GM12878 (cell line): Measurements from ENCODE around the gene PCDHB3. TPM values are rescaled to one million over a fixed set of nuclear protein-coding genes. Genes with fewer than 3 reads are reported as not detected.

ENCODE experiments used
- ATAC-seq: fragments of 200-7000 bp; cut with Tn5 transposase; 3 replicates; pipeline ENCODE4 v1.9.1; 2020; ENCODE audit warnings: mild to moderate bottlenecking, moderate library complexity
- Bru-seq: library from RNA; stranded (reverse); fragments of 400-500 nt; gene quantifications from one replicate; lab custom pipeline; 2021; lab: Mats Ljungman, UMichigan
- BruChase-seq, 2 experiments: library from RNA; stranded (reverse); fragments of 400-500 nt; gene quantifications; one replicate each; lab custom pipeline; 2021; lab: Mats Ljungman, UMichigan
- BruUV-seq: library from RNA; stranded (reverse); fragments of 400-500 nt; replicated peaks from 2 replicates; lab custom pipeline; 2021; lab: Mats Ljungman, UMichigan
- CTCF ChIA-PET: fragments of 300-600 bp; sonication (Branson Sonifier 250); formaldehyde crosslinking; extraction: SDS; loops from one replicate; lab custom pipeline; 2021; ENCODE audit warnings: inconsistent platforms; lab: Yijun Ruan, JAX
- POLR2A ChIA-PET: fragments of 350-600 bp; formaldehyde crosslinking; extraction: SDS; loops from one replicate; lab custom pipeline; 2021; ENCODE audit warnings: inconsistent platforms; lab: Charles Lee
- RAD21 ChIA-PET: fragments of 300-600 bp; sonication (Branson Sonifier 250); formaldehyde crosslinking; loops from one replicate; lab custom pipeline; 2023; ENCODE audit warnings: antibody characterized with exemption; ENCODE audit not compliant: unreplicated experiment; lab: Charles Lee
- SMC1A ChIA-PET: fragments of 300-600 bp; sonication (Branson Sonifier 250); formaldehyde crosslinking; loops from one replicate; lab custom pipeline; 2023; ENCODE audit not compliant: unreplicated experiment, uncharacterized antibody; lab: Charles Lee
- DNase-seq: peaks from one replicate; pipeline ENCODE4 v3.0.0-alpha.2; 2011; ENCODE audit warnings: low read depth, low spot score
- FAIRE-seq: peaks from 3 replicates; lab custom pipeline; 2011; peaks lifted over from hg19 to GRCh38; lab: Jason Lieb, UNC
- H2AFZ ChIP-seq: 2 replicates; pipeline ENCODE4 v1.6.0; 2011; ENCODE audit warnings: low read depth, low read length, control low read depth; ENCODE audit not compliant: control insufficient read depth
- H3K27ac ChIP-seq: 2 replicates; pipeline ENCODE4 v1.5.1; 2011; ENCODE audit warnings: control low read depth; ENCODE audit not compliant: control insufficient read depth, insufficient read depth
- H3K27me3 ChIP-seq, 2 experiments: replicated peaks in 1 of 2; 2 replicates each; pipeline versions ENCODE4 v1.6.0 to v1.6.1; 2011; ENCODE audit warnings: low read length in 1 of 2; ENCODE audit not compliant: control insufficient read depth in 2 of 2, insufficient read depth in 2 of 2
- H3K36me3 ChIP-seq, 2 experiments: 2 replicates each; pipeline ENCODE4 v1.5.1; 2011; ENCODE audit warnings: low read length in 1 of 2; ENCODE audit not compliant: control insufficient read depth in 2 of 2, insufficient read depth in 2 of 2
- H3K4me1 ChIP-seq: 2 replicates; pipeline ENCODE4 v1.6.1; 2011; ENCODE audit warnings: mild to moderate bottlenecking, low read length, moderate library complexity, mixed read lengths; ENCODE audit not compliant: control insufficient read depth, insufficient read depth
- H3K4me2 ChIP-seq: 2 replicates; pipeline ENCODE4 v1.6.0; 2011; ENCODE audit warnings: control low read depth; ENCODE audit not compliant: control insufficient read depth, insufficient read depth
- H3K4me3 ChIP-seq: fragments of 200-600 bp; sonication (generic); 2 replicates; pipeline ENCODE4 v1.5.1; 2016
- H3K79me2 ChIP-seq: 2 replicates; pipeline ENCODE4 v1.6.0; 2011; ENCODE audit warnings: low read length; ENCODE audit not compliant: control insufficient read depth, insufficient read depth
- H3K9ac ChIP-seq: 2 replicates; pipeline ENCODE4 v1.8.0; 2011; ENCODE audit warnings: low read length, control low read depth, mixed read lengths; ENCODE audit not compliant: control insufficient read depth, insufficient read depth
- H3K9me3 ChIP-seq: replicated peaks from 3 replicates; pipeline ENCODE4 v1.5.1; 2011; ENCODE audit warnings: mild to moderate bottlenecking, low read length; ENCODE audit not compliant: control insufficient read depth, insufficient read depth
- H4K20me1 ChIP-seq: 2 replicates; pipeline ENCODE4 v1.6.0; 2011; ENCODE audit not compliant: control insufficient read depth, insufficient read depth
- EGR1 ChIP-seq, 2 experiments: IDR thresholded peaks; 1 replicate in 1 of 2; 2 replicates in 1 of 2; pipeline ENCODE4 v1.6.1; 2011 to 2012; ENCODE audit warnings: low read depth in 2 of 2, low read length in 2 of 2, borderline replicate concordance in 1 of 2, mild to moderate bottlenecking in 1 of 2, moderate library complexity in 1 of 2
- POLR2A ChIP-seq: IDR thresholded peaks from 2 replicates; pipeline ENCODE4 v1.6.1; 2011; ENCODE audit warnings: low read depth, mild to moderate bottlenecking, low read length
- POU2F2 ChIP-seq: IDR thresholded peaks from 3 replicates; pipeline ENCODE4 v1.6.1; 2011; ENCODE audit warnings: low read depth, mild to moderate bottlenecking, low read length, borderline replicate concordance
- RUNX3 ChIP-seq: IDR thresholded peaks from 2 replicates; pipeline ENCODE4 v1.6.1; 2012; ENCODE audit warnings: low read length, inconsistent platforms
- SRF ChIP-seq, 2 experiments: IDR thresholded peaks; 2 replicates each; pipeline ENCODE4 v1.6.1; 2011; ENCODE audit warnings: low read depth in 2 of 2, low read length in 2 of 2, mild to moderate bottlenecking in 1 of 2, moderate library complexity in 1 of 2
- ZNF384 ChIP-seq: IDR thresholded peaks from 2 replicates; pipeline ENCODE4 v1.6.1; 2012; ENCODE audit warnings: low read depth, mild to moderate bottlenecking, low read length, improper control_type of control experiment, borderline replicate concordance
- WGBS: methylation state at CpG from one replicate; pipeline ENCODE4 v1.1.6; 2016; ENCODE audit warnings: low lambda C conversion rate; ENCODE audit not compliant: insufficient replicate concordance, insufficient coverage; ENCODE audit errors: missing lambda C conversion rate; 5-methylcytosine and 5-hydroxymethylcytosine counted together
- in situ Hi-C: fragments of 300-500 bp; cut with MboI; formaldehyde crosslinking; loops from 9 replicates; pipeline ENCODE4 v1.14.3; 2018; ENCODE audit warnings: mixed read lengths
- intact Hi-C: fragments of 100-400 bp; cut with micrococcal nuclease; formaldehyde crosslinking; loops from one replicate; pipeline ENCODE4 v1.14.2; 2022; ENCODE audit not compliant: unreplicated experiment
- long read RNA-seq, 2 experiments: library from polyadenylated mRNA; unstranded; transcript quantifications; one replicate each; pipeline ENCODE4 v2.0.0, GENCODE V29; 2019 to 2020
- polyA minus RNA-seq, 3 experiments: library from RNA; depleted of rRNA, polyadenylated mRNA; stranded (reverse); fragments of >200 nt; gene quantifications; 2 replicates each; pipeline ENCODE4 v1.2.3, GENCODE V29; 2011
- polyA plus RNA-seq, 11 experiments: library from polyadenylated mRNA; depleted of rRNA in 4 of 11; unstranded in 6 of 11; stranded (reverse) in 5 of 11; fragments of >200 nt; fragmentation: Nextera tagmentation in 4 of 11; fragmentation: Illumina TruSeq in 1 of 11; extraction: Ambion mirVana in 4 of 11; extraction: Trizol in 1 of 11; gene quantifications; 1 replicate in 1 of 11; 2 replicates in 10 of 11; pipeline versions ENCODE4 v1.2.1 to v1.2.3, GENCODE V29; 2011 to 2016; ENCODE audit warnings: inconsistent platforms in 2 of 11, missing spikeins in 2 of 11, low read depth in 1 of 11
- total RNA-seq, 4 experiments: library from RNA; depleted of rRNA in 3 of 4; stranded (reverse); fragments of >200 nt in 3 of 4; fragmentation: Illumina TruSeq in 1 of 4; extraction: Trizol in 1 of 4; gene quantifications; 2 replicates each; pipeline versions ENCODE4 v1.2.1 to v1.2.3, GENCODE V29; 2013 to 2021

The PCDHB3 gene
- total RNA-seq (2013; cell fraction: nucleolus; rRNA removed): not detected in 2 replicates
- not detected in 2 replicates for total RNA-seq (2014; rRNA removed)
- total RNA-seq (2014; rRNA removed; fragmentation: Illumina TruSeq; extraction: Trizol): not detected in 2 replicates
- not detected in 2 replicates for total RNA-seq (2021)
- polyA plus RNA-seq (2011; ENCODE audit: low read depth): not detected
- not detected in 2 replicates for polyA plus RNA-seq (2011; rRNA removed)
- 0.02 TPM in 1 of 2 replicates, not detected in the other for polyA plus RNA-seq (2011; cell fraction: cytosol; rRNA removed)
- polyA plus RNA-seq (2011; cell fraction: nucleus; rRNA removed): 0.04 and 0.06 TPM in 2 replicates
- polyA plus RNA-seq (2012): not detected in 2 replicates
- 0.05 TPM in 1 of 2 replicates, not detected in the other for polyA plus RNA-seq (2014; fragmentation: Illumina TruSeq; extraction: Trizol)
- polyA plus RNA-seq (2014; fragmentation: Nextera tagmentation; extraction: Ambion mirVana): not detected
- polyA plus RNA-seq (2014; rRNA removed): not detected in 2 replicates
- not detected for polyA plus RNA-seq (2016; fragmentation: Nextera tagmentation; extraction: Ambion mirVana)
- 0.10 TPM in 1 of 2 replicates, not detected in the other for polyA minus RNA-seq (2011; rRNA and poly(A)+ RNA removed)
- not detected in 2 replicates for polyA minus RNA-seq (2011; cell fraction: cytosol; rRNA and poly(A)+ RNA removed)
- polyA minus RNA-seq (2011; cell fraction: nucleus; rRNA and poly(A)+ RNA removed): 0.12 TPM in 1 of 2 replicates, not detected in the other
- not detected for Bru-seq, nascent RNA
- not detected for BruChase-seq, experiment 1, labeled RNA remaining after a 6-hour chase
- BruChase-seq, experiment 2, labeled RNA remaining after a 2-hour chase: percentile 15 among the genes with signal in this experiment
- long read RNA-seq, experiment 1: 0 reads
- long read RNA-seq, experiment 2: 0 reads

- H3K27me3 ChIP-seq: no peaks in the 10 kb centered on the region
- H2AFZ ChIP-seq: no peak within 1 kb of the TSS
- POLR2A ChIA-PET: no interaction called here
- no peak for DNase-seq
- H3K4me1 ChIP-seq: no peaks in the 10 kb centered on the region
- intact Hi-C loops: no loop called here
- no peak for TF ChIP-seq EGR1 (IDR thresholded peaks at IDR 0.05; ENCODE audit: borderline replicate concordance in 1 of 2, low read depth in 2 of 2, low read length in 2 of 2)
- TF ChIP-seq ZNF384: no peak
- 0 out of 2 replicates have a peak, but pooled peaks have one; percentile 12 for TF ChIP-seq RUNX3
- TF ChIP-seq POLR2A: no peak
- no peak for TF ChIP-seq POU2F2
- TF ChIP-seq SRF (IDR thresholded peaks at IDR 0.05; ENCODE audit: low read depth in 2 of 2, low read length in 2 of 2): no peak
- no TSS peak for BruUV-seq
- no peaks in the 10 kb centered on the region; the same call in 2 of the 3 replicates for H3K9me3 ChIP-seq
- no peak within 1 kb of the TSS for H3K4me2 ChIP-seq
- H3K36me3 ChIP-seq: no peaks in the 10 kb centered on the region
- no peak for FAIRE-seq
- RAD21 ChIA-PET: no interaction called here
- H4K20me1 ChIP-seq: no peaks in the 10 kb centered on the region
- H3K27ac ChIP-seq: no peak within 1 kb of the TSS
- H3K4me3 ChIP-seq: no peak within 1 kb of the TSS
- no peaks in the 10 kb centered on the region for H3K79me2 ChIP-seq
- no peak within 1 kb of the TSS for H3K9ac ChIP-seq
- no peak for ATAC-seq
- WGBS: 40% methylated on average over 19 of the region's 19 CpGs
- SMC1A ChIA-PET: no interaction called here
- in situ Hi-C loops: no loop called here
- CTCF ChIA-PET: interaction anchor here (1.1 kb wide), 1 partner anchor 14 kb away, joined by 3 read pairs; no protein-coding TSS in a partner anchor
These were observed at the start of gene PCDHB3 for GRCh38 chr5:141100243-141100805. TSS of gene PCDHB3 (plus strand) at chr5:141100473. CDS start at chr5:141100650, 177 bp downstream.
